Sciatic nerve (tissue), 2 donors: ENCODE measurements around the gene TMEM200A. TPM values are rescaled to one million over a fixed set of nuclear protein-coding genes. Genes with fewer than 3 reads are reported as not detected.

Experiments used
- ATAC-seq: fragments of 200-7000 bp; cut with Tn5 transposase; one replicate; pipeline ENCODE4 v1.9.1; 2020; ENCODE audit warnings: mild to moderate bottlenecking, moderate library complexity
- DNase-seq: peaks from one replicate; pipeline ENCODE4 v3.0.0-alpha.2; 2020; ENCODE audit warnings: low spot score
- intact Hi-C: fragments of 100-400 bp; cut with DNase I; formaldehyde crosslinking; loops from one replicate; pipeline ENCODE4 v1.14.2; 2022
- total RNA-seq: library from RNA; stranded (reverse); fragmentation: NEBNext Ultra II Directional; extraction: Animal tissue kit (Norgen Biotek cat#: 25700); gene quantifications from one replicate; pipeline ENCODE4 v1.2.1, GENCODE V29; 2021
- donor health status: DM: no; HTN: no; CAD: no.
- donor health status: DM: no; HTN: no; CAD: no.

Gene TMEM200A
- total RNA-seq, 1 donor from 2014 or later = 18.5 TPM

DNA sequence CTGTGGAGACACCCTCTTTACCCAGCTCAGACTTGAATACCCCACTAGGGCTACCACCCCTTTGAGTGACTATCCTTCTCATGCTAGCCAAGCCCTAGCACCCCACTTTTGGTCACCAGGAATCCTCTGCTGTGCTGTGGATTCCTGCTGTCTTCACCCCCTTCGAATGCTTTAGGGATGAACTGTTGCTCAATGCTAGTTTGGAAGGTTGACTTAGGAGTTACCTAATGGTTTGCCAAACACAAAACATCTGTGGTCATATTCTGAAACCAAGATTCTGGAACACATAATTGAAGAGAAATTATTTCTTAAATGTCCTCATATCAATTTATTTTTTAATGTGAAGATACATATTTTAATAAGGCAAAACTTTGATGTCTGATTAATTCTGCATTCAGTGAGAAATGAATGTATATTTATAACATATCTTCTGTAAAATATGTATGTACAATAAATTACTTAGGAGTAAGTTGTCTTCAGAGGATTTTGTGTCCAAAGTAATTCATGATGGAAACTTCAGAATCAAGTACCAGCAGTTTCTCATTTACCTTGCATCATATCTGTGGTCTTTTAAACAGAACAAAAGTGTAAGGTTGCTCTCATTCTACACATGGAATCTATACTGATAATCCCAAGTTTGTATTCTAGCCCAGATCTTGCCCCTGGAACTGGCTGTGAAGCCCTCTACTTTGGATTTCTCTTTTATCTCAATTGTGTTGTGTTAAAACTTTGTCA, 46.9 kb downstream of the TMEM200A start:
- DNase-seq (no peak), ATAC-seq (peak; percentile 93)
- intact Hi-C loops = no loop called here

DNA sequence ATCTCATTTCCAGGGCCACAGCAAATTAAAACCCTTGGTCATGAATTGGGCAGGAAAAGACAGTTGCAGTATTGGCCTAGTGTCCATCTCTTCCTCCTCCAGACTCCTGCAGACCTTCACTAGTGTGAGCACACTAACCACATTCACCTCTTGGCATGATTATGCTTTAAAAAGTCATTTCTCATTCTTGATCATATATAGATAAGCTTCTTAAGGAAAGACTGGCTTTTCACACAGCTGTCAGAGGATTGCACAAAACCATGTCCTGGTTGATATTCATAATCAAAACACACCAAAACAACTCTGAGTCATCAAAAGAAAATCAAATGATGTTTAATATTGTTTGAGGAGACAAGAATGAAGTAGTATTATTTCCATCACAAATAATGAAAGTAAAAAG, 52.1 kb downstream of the TMEM200A start:
- intact Hi-C loops = no loop called here
- ATAC-seq = no peak

DNA sequence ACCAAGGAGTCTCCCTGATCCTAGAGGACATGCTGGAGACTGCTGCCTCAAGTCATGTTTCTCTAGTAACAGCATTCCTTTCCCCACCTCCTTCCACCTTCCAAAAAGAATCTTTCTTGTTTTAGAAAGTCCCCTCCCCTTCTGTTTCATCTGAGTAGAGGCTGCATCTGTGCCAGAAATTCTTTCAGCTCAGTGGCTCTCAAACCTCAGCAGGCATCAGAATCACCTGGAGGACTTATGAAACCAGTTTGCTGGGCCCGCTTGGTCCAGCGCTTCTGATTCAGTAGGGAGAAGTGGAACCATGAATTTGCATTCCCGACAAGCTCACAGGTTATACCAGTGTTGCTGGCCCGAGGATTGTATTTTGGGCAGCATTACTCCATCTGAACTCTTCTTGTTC, 55.1 kb downstream of the TMEM200A start:
- intact Hi-C loops = no loop called here
- DNase-seq (no peak), ATAC-seq (no peak)

More for the DNA sequence above, 52.1 kb downstream of the TMEM200A start:
- DNase-seq = no peak

DNA sequence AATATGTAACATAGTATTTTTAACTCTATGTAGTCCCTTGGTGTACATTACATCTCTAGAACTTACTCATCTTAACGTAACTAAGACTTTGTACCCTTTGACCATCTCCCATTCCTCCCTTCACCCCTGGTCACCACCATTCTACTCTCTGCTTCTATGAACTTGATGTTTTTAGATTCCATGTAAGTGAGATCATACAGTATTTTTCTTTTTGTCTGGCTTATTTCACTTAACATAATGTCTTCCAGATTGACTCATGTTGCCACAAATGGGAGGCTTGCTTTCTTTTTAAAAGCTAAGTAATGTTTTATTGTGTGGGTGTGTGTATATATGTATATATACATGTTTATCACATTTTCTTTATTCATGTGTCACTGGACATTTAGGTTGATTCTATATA, 55.8 kb downstream of the TMEM200A start:
- DNase-seq (no peak), ATAC-seq (no peak)
- intact Hi-C loops = no loop called here

DNA sequence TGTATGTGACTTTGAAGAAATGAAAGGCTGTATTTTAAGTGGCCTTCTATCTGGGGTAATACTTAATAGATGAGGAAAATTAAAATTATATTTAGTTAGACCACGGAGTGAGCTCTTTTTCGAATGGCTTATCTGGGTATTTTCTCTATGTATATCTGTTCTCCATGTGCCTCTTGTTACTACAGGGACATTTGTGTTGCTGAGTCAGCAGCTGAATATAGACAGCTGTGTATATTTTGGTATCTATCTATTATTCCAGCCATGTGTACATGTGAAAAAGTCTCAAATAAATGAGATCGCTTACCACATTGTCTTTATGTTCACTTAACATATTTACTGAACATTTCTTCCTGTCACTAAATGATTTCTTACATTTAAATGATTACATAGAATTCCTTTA, 57.2 kb downstream of the TMEM200A start:
- DNase-seq (no peak), ATAC-seq (no peak)

GRCh38 chr6:130424710-130425109, 58.9 kb downstream of the TMEM200A start:
- no peak for DNase-seq
- ATAC-seq = no peak
- intact Hi-C loops = no loop called here

More for the DNA sequence above, 57.2 kb downstream of the TMEM200A start:
- intact Hi-C loops = no loop called here

DNA sequence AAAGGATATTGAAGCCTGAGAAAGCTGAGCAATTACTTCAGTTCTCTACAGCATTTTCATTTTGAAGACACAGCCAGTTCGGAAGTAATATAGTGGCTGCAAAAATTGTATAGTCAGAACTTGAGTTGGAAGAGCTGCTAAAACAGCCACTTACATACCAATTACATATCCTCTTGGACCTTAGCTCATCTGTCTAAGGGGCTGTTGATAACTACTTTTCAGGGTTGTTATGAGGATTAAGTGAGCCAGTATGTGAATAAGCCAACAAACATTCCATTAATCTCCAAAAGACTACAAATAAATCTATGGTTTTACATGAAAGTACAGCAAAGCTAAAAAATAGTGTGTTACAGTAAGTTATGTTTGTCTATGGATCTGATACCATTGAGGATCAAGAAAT, 59.7 kb downstream of the TMEM200A start:
- ATAC-seq = no peak
- DNase-seq = no peak
- intact Hi-C loops = no loop called here

DNA sequence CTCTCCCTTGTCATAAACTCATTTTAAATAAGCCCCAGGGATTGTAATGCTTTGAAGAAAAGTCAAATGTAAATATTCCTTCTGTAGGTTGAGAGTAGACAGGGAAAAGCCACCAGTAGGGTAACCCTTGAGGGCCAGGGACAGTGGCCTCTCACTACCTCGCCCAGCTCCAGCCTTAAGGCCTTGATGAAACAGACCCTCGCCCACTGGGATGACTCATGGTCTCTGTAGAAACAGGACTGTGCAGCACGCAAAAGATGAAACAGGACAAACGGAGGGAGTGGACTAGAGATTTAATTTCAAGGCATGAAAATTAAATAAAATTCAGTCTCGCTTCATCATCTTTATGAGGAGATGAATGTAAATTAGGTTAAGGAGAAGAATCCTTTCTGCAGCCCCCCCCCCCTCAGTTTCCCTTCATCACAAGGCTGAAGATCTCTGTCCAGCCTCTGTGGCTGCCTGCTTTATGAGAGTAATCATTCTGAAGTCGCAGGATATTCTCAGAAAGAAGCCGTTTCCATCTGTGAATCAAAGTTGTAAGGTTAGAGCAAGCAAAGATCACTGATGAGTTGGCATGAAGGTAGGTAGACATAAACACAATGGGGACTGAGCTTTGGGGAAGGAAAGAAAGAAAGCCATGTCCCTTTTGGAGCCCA, 60.4 kb downstream of the TMEM200A start:
- intact Hi-C loops = no loop called here
- ATAC-seq (no peak), DNase-seq (no peak)

DNA sequence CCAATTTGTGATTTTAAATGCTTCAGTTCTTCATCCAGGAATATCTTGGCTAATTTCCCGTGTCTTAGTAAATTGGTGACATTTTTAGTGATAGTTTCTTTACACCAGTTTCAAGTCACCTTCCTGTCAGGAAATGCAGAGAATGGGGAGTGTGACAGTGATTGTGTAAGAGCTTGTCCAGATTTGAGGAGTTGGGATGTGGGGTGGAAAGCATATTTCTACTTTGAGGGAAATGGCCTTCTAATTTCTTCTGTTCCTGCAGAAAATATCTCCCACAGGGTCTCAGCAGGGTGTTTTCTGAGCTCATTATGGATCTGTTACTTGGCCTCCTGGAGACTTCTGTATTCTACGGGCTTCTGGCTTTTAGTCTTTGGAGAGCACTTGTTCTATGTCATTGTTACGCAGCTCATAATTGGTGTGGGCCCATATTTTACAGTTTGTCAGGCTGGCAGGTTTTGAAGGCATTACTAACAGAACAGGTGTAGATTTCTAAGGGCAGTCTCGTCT, 65.6 kb downstream of the TMEM200A start:
- intact Hi-C loops = no loop called here

DNA sequence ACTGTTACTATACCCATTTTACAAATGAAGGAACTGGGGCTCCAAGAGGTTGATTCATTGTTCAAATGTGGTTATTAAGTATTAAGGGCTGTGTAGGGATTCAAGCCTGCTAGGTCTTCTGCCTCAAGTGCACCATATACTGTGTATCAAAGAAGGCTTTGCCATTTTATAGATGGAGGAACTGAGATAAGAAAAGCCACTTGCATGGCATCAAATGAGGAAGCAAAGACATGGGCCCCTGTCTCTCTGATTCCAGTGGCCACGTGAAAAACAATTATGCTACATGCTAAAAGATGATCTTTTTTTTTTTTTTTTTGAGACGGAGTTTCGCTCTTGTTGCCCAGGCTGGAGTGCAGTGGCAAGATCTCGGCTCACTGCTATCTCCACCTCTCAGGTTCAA, 67.0 kb downstream of the TMEM200A start:
- ATAC-seq (no peak), DNase-seq (no peak)
- intact Hi-C loops = no loop called here

More for the DNA sequence above, 65.6 kb downstream of the TMEM200A start:
- DNase-seq (no peak), ATAC-seq (no peak)

- no peak for ATAC-seq
- intact Hi-C loops = no loop called here
- DNase-seq = no peak
These were observed 68.5 kb downstream of the TMEM200A start for GRCh38 chr6:130434174-130434873.

DNA sequence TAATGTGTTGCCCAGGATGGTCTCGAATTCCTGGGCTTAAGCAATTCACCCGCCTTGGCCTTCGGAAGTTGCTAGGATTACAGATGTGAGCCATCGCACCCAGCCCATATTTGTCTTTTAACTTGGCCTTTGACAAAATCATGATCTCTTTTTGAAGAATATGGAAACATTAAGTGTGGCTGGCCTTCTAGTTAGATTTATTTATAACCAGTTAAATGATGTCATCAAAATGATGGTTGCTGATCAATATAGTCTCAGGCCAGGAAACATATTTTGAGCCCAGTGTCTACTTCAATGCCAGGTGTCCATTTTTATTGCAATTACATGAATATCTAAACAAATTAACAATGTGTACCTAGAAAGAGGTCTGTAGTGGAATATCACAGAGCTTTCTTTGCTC, 69.4 kb downstream of the TMEM200A start:
- intact Hi-C loops = no loop called here
- no peak for DNase-seq
- ATAC-seq = no peak

DNA sequence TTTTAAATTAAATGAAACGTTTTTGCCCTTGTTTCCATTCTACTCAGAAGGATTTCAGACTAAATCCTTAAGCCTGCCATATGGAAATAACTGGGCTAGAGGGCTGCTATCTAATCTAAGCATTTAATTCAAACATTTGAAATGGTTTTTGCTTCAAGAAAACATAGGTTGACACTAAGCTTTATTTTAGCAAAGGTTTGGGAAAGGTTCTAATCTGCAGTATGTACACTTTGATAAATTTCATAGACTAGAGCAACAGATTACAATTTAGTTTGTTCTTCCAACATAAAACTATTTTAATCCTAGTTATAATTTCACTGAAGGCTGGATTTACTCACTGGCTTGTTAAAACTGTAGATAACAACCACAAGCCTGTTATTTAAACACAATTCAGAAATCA, 72.1 kb downstream of the TMEM200A start:
- DNase-seq (no peak), ATAC-seq (no peak)
- intact Hi-C loops = no loop called here

DNA sequence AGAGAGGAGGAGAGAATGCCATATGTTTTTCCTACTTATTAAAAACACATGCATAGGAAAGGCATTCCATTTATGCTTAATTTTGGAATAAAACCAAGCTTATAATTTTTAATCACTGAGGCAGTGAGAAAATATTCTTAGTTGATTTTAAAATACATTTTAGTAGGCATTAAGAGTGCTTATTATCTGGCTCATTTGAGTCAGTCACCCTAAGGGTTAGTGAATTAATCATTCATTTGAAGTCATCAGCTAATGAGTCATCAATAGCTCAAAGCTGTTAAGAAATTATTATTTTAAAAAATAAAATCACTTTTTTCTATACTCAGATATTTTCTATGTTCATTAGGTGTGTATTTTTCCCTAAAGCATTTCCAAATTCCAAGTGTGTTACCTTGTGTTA, 81.6 kb downstream of the TMEM200A start:
- intact Hi-C loops = no loop called here
- ATAC-seq (no peak), DNase-seq (no peak)

GRCh38 chr6:130452336-130452735, 86.5 kb downstream of the TMEM200A start:
- intact Hi-C loops = no loop called here
- no peak for ATAC-seq
- DNase-seq = no peak

- intact Hi-C loops = no loop called here
- ATAC-seq (no peak), DNase-seq (no peak)
These were observed 87.4 kb downstream of the TMEM200A start for GRCh38 chr6:130453230-130453629.

DNA sequence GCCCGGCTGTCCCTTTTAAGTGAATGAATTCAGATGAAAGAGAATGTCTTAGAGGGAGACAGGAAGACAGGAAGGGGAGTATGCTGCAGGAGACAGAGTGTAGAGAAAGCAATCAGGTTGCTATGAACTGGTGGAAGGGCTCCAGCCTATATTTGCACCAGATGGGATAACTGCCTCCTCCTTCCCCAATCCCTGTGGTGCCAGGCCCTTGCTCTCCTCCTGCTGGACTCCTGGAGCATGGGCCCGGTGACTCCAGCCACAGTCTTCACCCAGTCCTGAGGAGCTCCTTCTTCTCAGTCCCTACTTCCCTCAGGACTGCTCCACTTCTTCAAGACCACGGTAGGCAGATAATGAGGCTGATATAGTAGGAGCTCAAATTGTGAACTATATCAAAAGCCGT, 91.8 kb downstream of the TMEM200A start:
- intact Hi-C loops = no loop called here
- no peak for ATAC-seq

GRCh38 chr6:130459316-130459715, 93.5 kb downstream of the TMEM200A start:
- intact Hi-C loops = no loop called here
- ATAC-seq (no peak), DNase-seq (no peak)

More for the DNA sequence above, 91.8 kb downstream of the TMEM200A start:
- no peak for DNase-seq

- intact Hi-C loops = no loop called here
- DNase-seq (no peak), ATAC-seq (no peak)
These were observed 95.1 kb downstream of the TMEM200A start for GRCh38 chr6:130460934-130461333.
